Mammary epithelial cell (primary cell): Measurements from ENCODE around the gene OR6B3.

Source experiments
- EZH2 ChIP-seq: IDR thresholded peaks from 2 replicates; pipeline ENCODE4 v1.6.1; 2012; ENCODE audit warnings: low read length, inconsistent platforms, borderline replicate concordance
- TF ChIP-seq, protein P1 (sequence below), 2 donors: IDR thresholded peaks in 1 of 2; conservative IDR thresholded peaks in 1 of 2; 2 replicates each; pipeline ENCODE4 v1.5.1; 2011 to 2012; ENCODE audit warnings: inconsistent platforms in 2 of 2, low read length in 2 of 2, mild to moderate bottlenecking in 2 of 2, control low read depth in 1 of 2, low read depth in 1 of 2; ENCODE audit not compliant: insufficient read depth in 1 of 2; ENCODE audit errors: extremely low read depth in 1 of 2

- TF ChIP-seq, protein P1, sequence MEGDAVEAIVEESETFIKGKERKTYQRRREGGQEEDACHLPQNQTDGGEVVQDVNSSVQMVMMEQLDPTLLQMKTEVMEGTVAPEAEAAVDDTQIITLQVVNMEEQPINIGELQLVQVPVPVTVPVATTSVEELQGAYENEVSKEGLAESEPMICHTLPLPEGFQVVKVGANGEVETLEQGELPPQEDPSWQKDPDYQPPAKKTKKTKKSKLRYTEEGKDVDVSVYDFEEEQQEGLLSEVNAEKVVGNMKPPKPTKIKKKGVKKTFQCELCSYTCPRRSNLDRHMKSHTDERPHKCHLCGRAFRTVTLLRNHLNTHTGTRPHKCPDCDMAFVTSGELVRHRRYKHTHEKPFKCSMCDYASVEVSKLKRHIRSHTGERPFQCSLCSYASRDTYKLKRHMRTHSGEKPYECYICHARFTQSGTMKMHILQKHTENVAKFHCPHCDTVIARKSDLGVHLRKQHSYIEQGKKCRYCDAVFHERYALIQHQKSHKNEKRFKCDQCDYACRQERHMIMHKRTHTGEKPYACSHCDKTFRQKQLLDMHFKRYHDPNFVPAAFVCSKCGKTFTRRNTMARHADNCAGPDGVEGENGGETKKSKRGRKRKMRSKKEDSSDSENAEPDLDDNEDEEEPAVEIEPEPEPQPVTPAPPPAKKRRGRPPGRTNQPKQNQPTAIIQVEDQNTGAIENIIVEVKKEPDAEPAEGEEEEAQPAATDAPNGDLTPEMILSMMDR (conservative IDR thresholded peaks at IDR 0.05 in 1 of 2, IDR thresholded peaks at IDR 0.05 in 1 of 2; ENCODE audit: extremely low read depth in 1 of 2, insufficient read depth in 1 of 2, low read depth in 1 of 2, low read length in 2 of 2) = no peak
- no peak for TF ChIP-seq EZH2
Measured at GRCh38 chr2:240014327-240014726, 39.0 kb downstream of the OR6B3 start.
